HCT116 (cell line): Measurements from ENCODE around the gene RGS6. TPM values are rescaled to one million over a fixed set of nuclear protein-coding genes. Genes with fewer than 3 reads are reported as not detected.

Source experiments
- ATAC-seq: fragments of 200-7000 bp; cut with Tn5 transposase; 2 replicates; pipeline ENCODE4 v1.9.1; 2020; ENCODE audit warnings: mild to moderate bottlenecking, moderate library complexity
- BruUV-seq: library from RNA; stranded (reverse); fragments of 400-500 nt; replicated peaks from 2 replicates; lab custom pipeline; 2021; lab: Mats Ljungman, UMichigan
- CTCF ChIA-PET: fragments of 300-600 bp; sonication (Branson Sonifier 250); formaldehyde crosslinking; loops from one replicate; lab custom pipeline; 2021; ENCODE audit warnings: antibody characterized with exemption; lab: Charles Lee
- POLR2A ChIA-PET: fragments of 300-600, 350-600 bp; sonication (Branson Sonifier 250); formaldehyde crosslinking; loops from one replicate; lab custom pipeline; 2021; ENCODE audit warnings: antibody characterized with exemption; lab: Charles Lee
- RAD21 ChIA-PET, 2 experiments: fragments of 300-600 bp; sonication (Branson Sonifier 250); formaldehyde crosslinking; loops; one replicate each; lab custom pipeline; 2023; ENCODE audit warnings: low total read pairs in 2 of 2; ENCODE audit not compliant: uncharacterized antibody in 2 of 2, unreplicated experiment in 2 of 2, low non-redundant PET in 1 of 2; lab: Charles Lee
- DNase-seq: peaks from one replicate; pipeline ENCODE4 v3.0.0-alpha.2; 2010; ENCODE audit warnings: low read depth, low spot score
- H2AFZ ChIP-seq: fragments of 200-600 bp; shearing (Covaris generic), sonication (generic); 2 replicates; pipeline ENCODE4 v1.6.1; 2017; ENCODE audit warnings: low read depth, mixed run types, mixed read lengths, antibody characterized with exemption, low read length; ENCODE audit not compliant: poor library complexity, severe bottlenecking
- H3K27ac ChIP-seq: 2 replicates; pipeline ENCODE4 v1.5.1; 2012; ENCODE audit warnings: low read depth, low read length
- H3K27me3 ChIP-seq: fragments of 200-600 bp; sonication (generic); 2 replicates; pipeline ENCODE4 v1.6.1; 2016; ENCODE audit warnings: mixed run types, low read length, mixed read lengths; ENCODE audit not compliant: insufficient read depth
- H3K36me3 ChIP-seq, 2 experiments: fragments of 200-500 bp in 1 of 2; fragments of 200-600 bp in 1 of 2; sonication (Bioruptor generic) in 1 of 2; sonication (generic) in 1 of 2; 2 replicates each; pipeline versions ENCODE4 v1.5.1 to v1.6.1; 2014 to 2016; ENCODE audit warnings: low read length in 2 of 2, inconsistent platforms in 1 of 2, mixed read lengths in 1 of 2, mixed run types in 1 of 2; ENCODE audit not compliant: insufficient read depth in 2 of 2, control insufficient read depth in 1 of 2
- H3K4me1 ChIP-seq, 2 experiments: fragments of 200-600 bp in 1 of 2; sonication (generic) in 1 of 2; 2 replicates each; pipeline versions ENCODE4 v1.5.1 to v1.6.1; 2012 to 2017; ENCODE audit warnings: low read length in 2 of 2, inconsistent platforms in 1 of 2, mild to moderate bottlenecking in 1 of 2, mixed read lengths in 1 of 2, mixed run types in 1 of 2, moderate library complexity in 1 of 2; ENCODE audit not compliant: insufficient read depth in 2 of 2, control insufficient read depth in 1 of 2
- H3K4me2 ChIP-seq: fragments of 200-600 bp; sonication (generic); 2 replicates; pipeline ENCODE4 v1.6.1; 2017; ENCODE audit warnings: mixed run types, low read length, mixed read lengths
- H3K4me3 ChIP-seq, 2 experiments: fragments of 200-600 bp in 1 of 2; sonication (generic) in 1 of 2; replicated peaks in 1 of 2; 2 replicates each; pipeline ENCODE4 v1.5.1; 2011 to 2016; ENCODE audit warnings: low read length in 2 of 2, control low read depth in 1 of 2, low read depth in 1 of 2, mild to moderate bottlenecking in 1 of 2, mixed read lengths in 1 of 2, mixed run types in 1 of 2
- H3K79me2 ChIP-seq: fragments of 200-600 bp; sonication (generic); 2 replicates; pipeline ENCODE4 v1.6.1; 2017; ENCODE audit warnings: mild to moderate bottlenecking, mixed run types, low read length, moderate library complexity, mixed read lengths; ENCODE audit not compliant: insufficient read depth
- H3K9ac ChIP-seq: fragments of 200-600 bp; sonication (generic); 2 replicates; pipeline ENCODE4 v1.6.1; 2016; ENCODE audit warnings: low read length, mixed read lengths
- H3K9me2 ChIP-seq: fragments of 200-600 bp; sonication (generic), shearing (Covaris generic); 2 replicates; pipeline ENCODE4 v1.6.1; 2017; ENCODE audit warnings: mixed run types, mild to moderate bottlenecking, moderate library complexity; ENCODE audit not compliant: insufficient read depth
- H3K9me3 ChIP-seq, 2 experiments: fragments of 200-500 bp in 1 of 2; fragments of 200-600 bp in 1 of 2; sonication (Bioruptor generic) in 1 of 2; sonication (generic) in 1 of 2; 2 replicates each; pipeline ENCODE4 v1.6.1; 2014 to 2017; ENCODE audit warnings: low read length in 2 of 2, mixed read lengths in 2 of 2, inconsistent platforms in 1 of 2, low read depth in 1 of 2, mild to moderate bottlenecking in 1 of 2, mixed run types in 1 of 2, moderate library complexity in 1 of 2; ENCODE audit not compliant: control insufficient read depth in 1 of 2, insufficient read depth in 1 of 2
- H4K20me1 ChIP-seq: fragments of 200-600 bp; sonication (generic), shearing (Covaris generic); 2 replicates; pipeline ENCODE4 v1.6.1; 2017; ENCODE audit warnings: mixed run types, mild to moderate bottlenecking, moderate library complexity; ENCODE audit not compliant: insufficient read depth
- CBX3 ChIP-seq: IDR thresholded peaks from 2 replicates; pipeline ENCODE4 v1.6.1; 2012; ENCODE audit warnings: low read depth
- CEBPB ChIP-seq: IDR thresholded peaks from 2 replicates; pipeline ENCODE4 v1.6.1; 2012; ENCODE audit warnings: low read depth
- ELF1 ChIP-seq: IDR thresholded peaks from 2 replicates; pipeline ENCODE4 v1.6.1; 2012; ENCODE audit warnings: low read depth, borderline replicate concordance
- EZH2 ChIP-seq: fragments of 200-600 bp; sonication (generic); IDR thresholded peaks from 2 replicates; pipeline ENCODE4 v1.6.1; 2017; ENCODE audit warnings: antibody characterized with exemption, mixed run types
- FOSL1 ChIP-seq: IDR thresholded peaks from 2 replicates; pipeline ENCODE4 v1.6.1; 2012; ENCODE audit warnings: low read depth
- JUND ChIP-seq: IDR thresholded peaks from 2 replicates; pipeline ENCODE4 v1.6.1; 2012
- POLR2A ChIP-seq: IDR thresholded peaks from 2 replicates; pipeline ENCODE4 v1.7.0; 2011; ENCODE audit warnings: borderline replicate concordance; ENCODE audit not compliant: insufficient read depth, insufficient read length; ENCODE audit errors: extremely low read depth
- POLR2AphosphoS5 ChIP-seq: IDR thresholded peaks from 2 replicates; pipeline ENCODE4 v1.6.1; 2011; ENCODE audit warnings: mild to moderate bottlenecking, low read depth, low read length, moderate library complexity
- RAD21 ChIP-seq: IDR thresholded peaks from 2 replicates; pipeline ENCODE4 v1.6.1; 2012; ENCODE audit warnings: low read depth, mild to moderate bottlenecking
- REST ChIP-seq: IDR thresholded peaks from 2 replicates; pipeline ENCODE4 v1.6.1; 2012; ENCODE audit warnings: low read depth
- SIN3A ChIP-seq: IDR thresholded peaks from 2 replicates; pipeline ENCODE4 v1.6.1; 2012; ENCODE audit warnings: low read depth
- SP1 ChIP-seq: IDR thresholded peaks from 2 replicates; pipeline ENCODE4 v1.6.1; 2012; ENCODE audit warnings: low read depth
- SRF ChIP-seq: IDR thresholded peaks from 2 replicates; pipeline ENCODE4 v1.6.1; 2012; ENCODE audit warnings: low read depth
- TCF7L2 ChIP-seq: IDR thresholded peaks from 2 replicates; pipeline ENCODE4 v1.7.0; 2011; ENCODE audit warnings: borderline replicate concordance, inconsistent platforms; ENCODE audit not compliant: insufficient read depth, insufficient read length; ENCODE audit errors: extremely low read depth
- ZBTB33 ChIP-seq: IDR thresholded peaks from 2 replicates; pipeline ENCODE4 v1.6.1; 2011; ENCODE audit warnings: mild to moderate bottlenecking, low read length, moderate library complexity; ENCODE audit not compliant: insufficient replicate concordance; ENCODE audit errors: extremely low read depth
- ZFX ChIP-seq: fragments of 450-650 bp; IDR thresholded peaks from 2 replicates; pipeline ENCODE4 v1.6.1; 2017
- ZNF274 ChIP-seq: fragments of 200-500 bp; sonication (Bioruptor generic); IDR thresholded peaks from 2 replicates; pipeline ENCODE4 v1.6.1; 2014; ENCODE audit warnings: mild to moderate bottlenecking, low read depth, low read length, inconsistent platforms
- intact Hi-C: fragments of 100-400 bp; cut with micrococcal nuclease; formaldehyde crosslinking; loops from 2 replicates; pipeline ENCODE4 v1.10.0; 2022
- total RNA-seq: library from RNA; stranded (reverse); gene quantifications from one replicate; pipeline ENCODE4 v1.2.1, GENCODE V29; 2021; ENCODE audit not compliant: unreplicated experiment
- TF ChIP-seq, protein P1 (sequence below): IDR thresholded peaks from 2 replicates; pipeline ENCODE4 v1.6.1; 2012

The RGS6 gene
- total RNA-seq, 1 experiment from 2014 or later, result 4.7 TPM

DNA sequence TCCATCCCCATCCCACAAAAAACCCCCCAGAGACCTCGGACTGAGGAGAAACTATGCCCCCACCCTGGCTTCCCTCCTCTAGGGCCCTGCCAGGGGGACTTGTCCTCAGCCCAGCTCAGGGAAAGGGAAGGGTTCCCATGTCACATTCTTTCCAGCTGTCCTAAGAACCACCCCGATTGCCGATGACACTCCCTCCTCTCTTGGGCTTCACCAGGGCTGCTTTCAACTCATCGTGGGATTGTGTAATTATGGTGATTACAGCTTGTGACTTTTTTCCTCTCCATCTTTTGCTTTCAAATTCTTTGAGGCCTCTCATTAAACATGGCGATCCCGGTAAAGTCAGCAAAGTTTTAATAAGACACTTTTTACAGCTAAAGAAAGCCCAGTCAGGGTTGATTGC lies 617.6 kb downstream of the RGS6 start:
- H3K4me3 ChIP-seq, result no peak overlapping the region
- no peak for TF ChIP-seq TCF7L2
- no peak for TF ChIP-seq POLR2AphosphoS5
- TF ChIP-seq CEBPB, result no peak
- TF ChIP-seq, all 23 proteins: peak for 0
- Histone ChIP-seq H3K79me2 (no peaks in the 10 kb centered on the region), H3K9ac (no peak overlapping the region), H3K36me3 (no peaks in the 10 kb centered on the region), H2AFZ (no peak overlapping the region), H3K9me2 (no peaks in the 10 kb centered on the region), H3K4me2 (no peak overlapping the region), H3K27ac (no peak overlapping the region), H3K9me3 (no peaks in the 10 kb centered on the region), H3K27me3 (peaks cover 28% of the 10 kb centered on the region), H4K20me1 (no peaks in the 10 kb centered on the region), H3K4me1 (peaks cover 0 to 8% of the 10 kb centered on the region in 2 experiments; a peak in 1 of 4 replicates)
- ChIA-PET POLR2A (no interaction called here), RAD21 (no interaction called here), CTCF (no interaction called here)
- BruUV-seq, result no TSS peak
- intact Hi-C loops, result no loop called here
- no peak for ATAC-seq
- no peak for DNase-seq

GRCh38 chr14:72550513-72550912 lies 618.3 kb downstream of the RGS6 start:
- Histone ChIP-seq H3K4me3 (no peak overlapping the region), H3K9me3 (no peaks in the 10 kb centered on the region), H3K4me1 (peaks cover 0 to 8% of the 10 kb centered on the region in 2 experiments; a peak in 1 of 4 replicates), H3K9me2 (no peaks in the 10 kb centered on the region), H3K27ac (no peak overlapping the region), H3K79me2 (no peaks in the 10 kb centered on the region), H3K36me3 (no peaks in the 10 kb centered on the region), H3K4me2 (no peak overlapping the region), H2AFZ (no peak overlapping the region), H3K27me3 (peaks cover 28% of the 10 kb centered on the region), H3K9ac (no peak overlapping the region), H4K20me1 (no peaks in the 10 kb centered on the region)
- DNase-seq, result no peak
- no TSS peak for BruUV-seq
- ChIA-PET RAD21 (no interaction called here), CTCF (no interaction called here), POLR2A (no interaction called here)
- intact Hi-C loops, result no loop called here
- ATAC-seq, result no peak
- TF ChIP-seq FOSL1 (no peak), REST (no peak), CBX3 (no peak), ZFX (no peak), ZNF274 (no peak), ZBTB33 (no peak), RAD21 (no peak), POLR2A (no peak), POLR2AphosphoS5 (no peak), JUND (no peak), EZH2 (no peak), SIN3A (no peak), CEBPB (no peak), SP1 (no peak), SRF (no peak), ELF1 (no peak)
- TF ChIP-seq, protein P1, sequence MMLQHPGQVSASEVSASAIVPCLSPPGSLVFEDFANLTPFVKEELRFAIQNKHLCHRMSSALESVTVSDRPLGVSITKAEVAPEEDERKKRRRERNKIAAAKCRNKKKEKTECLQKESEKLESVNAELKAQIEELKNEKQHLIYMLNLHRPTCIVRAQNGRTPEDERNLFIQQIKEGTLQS, result no peak
